Activated CD4-positive, alpha-beta T cell treated with anti-CD3 and anti-CD28 coated beads for 36 hours (primary cell): ENCODE measurements around the gene TCF7L2. TPM values are rescaled to one million over a fixed set of nuclear protein-coding genes. Genes with fewer than 3 reads are reported as not detected.
"Not testable (repeated sequence)": the region's sequence is repeated elsewhere in the genome, so short reads cannot be mapped to it uniquely, and the experiment has no call there.

Experiments
- ATAC-seq: fragments of 200-7000 bp; cut with Tn5 transposase; one replicate; pipeline ENCODE4 v1.10.0; 2021; ENCODE audit warnings: mild to moderate bottlenecking, moderate library complexity
- CTCF ChIA-PET: fragments of 350-600 bp; sonication (Branson Sonifier 250); formaldehyde crosslinking; loops from one replicate; lab custom pipeline; 2021; ENCODE audit warnings: antibody characterized with exemption; lab: Charles Lee
- POLR2A ChIA-PET: fragments of 350-600 bp; sonication (Branson Sonifier 250); formaldehyde crosslinking; loops from one replicate; lab custom pipeline; 2021; ENCODE audit warnings: antibody characterized with exemption, inconsistent platforms; lab: Charles Lee
- DNase-seq: peaks from one replicate; pipeline ENCODE4 v3.0.0-alpha.2; 2020
- H3K27ac Mint-ChIP-seq: one replicate; pipeline ENCODE4 v1.8.0; 2021; ENCODE audit warnings: mixed read lengths
- H3K27me3 Mint-ChIP-seq: one replicate; pipeline ENCODE4 v1.8.0; 2021; ENCODE audit warnings: mixed read lengths
- H3K36me3 Mint-ChIP-seq: one replicate; pipeline ENCODE4 v1.8.0; 2021; ENCODE audit warnings: low read depth, mixed read lengths
- H3K4me1 Mint-ChIP-seq: one replicate; pipeline ENCODE4 v1.8.0; 2021; ENCODE audit warnings: mixed read lengths
- H3K4me3 Mint-ChIP-seq: one replicate; pipeline ENCODE4 v1.8.0; 2021; ENCODE audit warnings: mild to moderate bottlenecking, moderate library complexity, mixed read lengths
- H3K9me3 Mint-ChIP-seq: one replicate; pipeline ENCODE4 v1.8.0; 2021; ENCODE audit warnings: low read depth, mixed read lengths
- intact Hi-C, 2 experiments: fragments of 100-400 bp; cut with DNase I in 1 of 2; cut with micrococcal nuclease in 1 of 2; formaldehyde crosslinking; loops; one replicate each; pipeline versions ENCODE4 v1.14.2 to v1.15.1; 2022 to 2024; cut with DNase I, micrococcal nuclease
- total RNA-seq, 2 experiments: library from RNA; stranded (reverse); gene quantifications; one replicate each; pipeline ENCODE4 v1.2.3, GENCODE V29; 2021

Gene TCF7L2
- total RNA-seq, 2 experiments from 2014 or later: 0.87 to 1.7 TPM

GRCh38 chr10:113061557-113061956 is 111.5 kb downstream of the TCF7L2 start:
- H3K9me3 Mint-ChIP-seq: no peaks in the 10 kb centered on the region
- H3K36me3 Mint-ChIP-seq: no peaks in the 10 kb centered on the region
- ChIA-PET POLR2A (no interaction called here), CTCF (no interaction called here)
- intact Hi-C loops: no loop called here
- no peaks in the 10 kb centered on the region for H3K4me1 Mint-ChIP-seq
- peaks cover 2% of the 10 kb centered on the region for H3K27me3 Mint-ChIP-seq
- ATAC-seq: no peak
- DNase-seq: no peak
- no peak overlapping the region for H3K4me3 Mint-ChIP-seq
- H3K27ac Mint-ChIP-seq: no peak overlapping the region

- no peak overlapping the region for H3K27ac Mint-ChIP-seq
These were observed 113.3 kb downstream of the TCF7L2 start for GRCh38 chr10:113063043-113063967.

DNA sequence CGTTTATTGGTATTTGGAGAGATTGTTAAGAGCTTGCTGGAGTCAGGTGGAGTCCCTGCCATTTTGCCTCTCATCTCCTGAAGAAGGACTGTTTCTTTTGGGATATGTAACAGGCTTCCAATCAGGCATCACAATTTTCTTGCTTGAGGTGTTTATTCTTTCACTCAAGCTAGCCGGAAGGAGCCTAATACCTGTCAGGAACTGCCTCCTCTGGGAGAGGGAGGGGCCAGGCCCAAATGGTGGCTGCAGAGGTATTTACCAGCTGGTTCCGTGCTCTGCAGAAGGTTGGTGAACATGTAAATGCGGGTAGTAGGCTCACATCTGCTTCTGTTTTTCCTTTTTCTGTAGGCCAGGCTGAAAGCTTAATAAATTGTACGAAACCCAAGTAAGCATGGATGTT is 114.0 kb downstream of the TCF7L2 start:
- DNase-seq (no peak), ATAC-seq (no peak)
- H3K4me3 Mint-ChIP-seq: no peak overlapping the region
- H3K27ac Mint-ChIP-seq: no peak overlapping the region
- intact Hi-C loops: no loop called here
- no peaks in the 10 kb centered on the region for H3K36me3 Mint-ChIP-seq
- peaks cover 2% of the 10 kb centered on the region for H3K27me3 Mint-ChIP-seq
- CTCF ChIA-PET: no interaction called here
- no peaks in the 10 kb centered on the region for H3K4me1 Mint-ChIP-seq
- no peaks in the 10 kb centered on the region for H3K9me3 Mint-ChIP-seq
- POLR2A ChIA-PET: no interaction called here

More at GRCh38 chr10:113063043-113063967, 113.3 kb downstream of the TCF7L2 start:
- no peak overlapping the region for H3K4me3 Mint-ChIP-seq
- CTCF ChIA-PET: no interaction called here
- POLR2A ChIA-PET: no interaction called here
- no peaks in the 10 kb centered on the region for H3K36me3 Mint-ChIP-seq
- no peaks in the 10 kb centered on the region for H3K9me3 Mint-ChIP-seq
- no peaks in the 10 kb centered on the region for H3K4me1 Mint-ChIP-seq
- intact Hi-C loops: no loop called here
- peaks cover 2% of the 10 kb centered on the region for H3K27me3 Mint-ChIP-seq
- ATAC-seq (no peak), DNase-seq (no peak)

- CTCF ChIA-PET: interaction anchor here (0.6 to 0.7 kb wide), 3 partner anchors 335 to 1333 kb away, joined by 3 to 4 read pairs (median 3); no protein-coding TSS in a partner anchor
- H3K27ac Mint-ChIP-seq, H3K4me3 Mint-ChIP-seq, ATAC-seq, POLR2A ChIA-PET, H3K4me1 Mint-ChIP-seq, H3K27me3 Mint-ChIP-seq, intact Hi-C loops, H3K36me3 Mint-ChIP-seq, H3K9me3 Mint-ChIP-seq, DNase-seq: not testable (repeated sequence)
These were observed 116.1 kb downstream of the TCF7L2 start for GRCh38 chr10:113066120-113066519.

- Mint-ChIP-seq H3K27me3 (no peaks in the 10 kb centered on the region), H3K4me3 (no peak overlapping the region), H3K27ac (no peak overlapping the region), H3K9me3 (no peaks in the 10 kb centered on the region), H3K36me3 (no peaks in the 10 kb centered on the region), H3K4me1 (no peaks in the 10 kb centered on the region)
- DNase-seq (no peak), ATAC-seq (no peak)
- ChIA-PET POLR2A (no interaction called here), CTCF (interaction anchor here (0.7 to 0.8 kb wide), 3 partner anchors 14 to 1333 kb away, joined by 3 to 4 read pairs (median 3); no protein-coding TSS in a partner anchor)
- intact Hi-C loops: no loop called here
These were observed 116.7 kb downstream of the TCF7L2 start for GRCh38 chr10:113066561-113067312.

- no peaks in the 10 kb centered on the region for H3K27me3 Mint-ChIP-seq
- ChIA-PET CTCF (interaction anchor here (0.8 kb wide), 1 partner anchor 15 kb away, joined by 3 read pairs; no protein-coding TSS in a partner anchor), POLR2A (no interaction called here)
- H3K9me3 Mint-ChIP-seq: no peaks in the 10 kb centered on the region
- no peaks in the 10 kb centered on the region for H3K4me1 Mint-ChIP-seq
- no peak overlapping the region for H3K27ac Mint-ChIP-seq
- no peaks in the 10 kb centered on the region for H3K36me3 Mint-ChIP-seq
- no peak overlapping the region for H3K4me3 Mint-ChIP-seq
- no peak for DNase-seq
- intact Hi-C loops: no loop called here
- ATAC-seq: no peak
These were observed 117.5 kb downstream of the TCF7L2 start for GRCh38 chr10:113067501-113067900.

GRCh38 chr10:113068178-113068890 is 118.3 kb downstream of the TCF7L2 start:
- Mint-ChIP-seq H3K27ac (no peak overlapping the region), H3K36me3 (no peaks in the 10 kb centered on the region), H3K27me3 (no peaks in the 10 kb centered on the region), H3K4me1 (no peaks in the 10 kb centered on the region), H3K4me3 (no peak overlapping the region), H3K9me3 (no peaks in the 10 kb centered on the region)
- ATAC-seq (no peak), DNase-seq (no peak)
- intact Hi-C loops: no loop called here
- ChIA-PET POLR2A (no interaction called here), CTCF (no interaction called here)

DNA sequence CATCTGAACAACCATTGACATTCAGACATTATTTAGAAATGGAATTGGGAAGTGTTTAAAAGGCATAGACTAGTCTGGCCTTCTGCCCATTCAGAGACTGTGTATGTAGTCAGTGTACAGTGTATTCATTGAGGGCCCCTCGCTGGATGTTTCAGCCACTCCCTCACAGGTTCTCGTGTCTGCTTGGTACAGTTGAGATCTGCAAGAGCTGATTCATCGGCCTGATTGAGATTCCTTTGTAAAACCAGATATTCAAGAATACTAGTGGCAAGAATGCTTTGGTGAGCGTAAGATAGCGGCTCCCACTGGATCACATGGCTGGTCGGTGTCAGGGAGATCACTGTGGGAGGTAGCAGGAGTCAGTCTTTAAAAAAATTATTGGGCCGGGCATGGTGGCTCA is 119.5 kb downstream of the TCF7L2 start:
- intact Hi-C loops: no loop called here
- H3K4me3 Mint-ChIP-seq: no peak overlapping the region
- no peaks in the 10 kb centered on the region for H3K9me3 Mint-ChIP-seq
- POLR2A ChIA-PET: no interaction called here
- no peaks in the 10 kb centered on the region for H3K4me1 Mint-ChIP-seq
- H3K27me3 Mint-ChIP-seq: no peaks in the 10 kb centered on the region
- ATAC-seq (no peak), DNase-seq (no peak)
- no peak overlapping the region for H3K27ac Mint-ChIP-seq
- H3K36me3 Mint-ChIP-seq: no peaks in the 10 kb centered on the region
- CTCF ChIA-PET: no interaction called here

- ChIA-PET CTCF (no interaction called here), POLR2A (no interaction called here)
- no peak overlapping the region for H3K4me3 Mint-ChIP-seq
- no peak for ATAC-seq
- no peaks in the 10 kb centered on the region for H3K4me1 Mint-ChIP-seq
- intact Hi-C loops: no loop called here
- no peaks in the 10 kb centered on the region for H3K9me3 Mint-ChIP-seq
- no peaks in the 10 kb centered on the region for H3K36me3 Mint-ChIP-seq
- H3K27ac Mint-ChIP-seq: no peak overlapping the region
- DNase-seq: no peak
- H3K27me3 Mint-ChIP-seq: no peaks in the 10 kb centered on the region
These were observed 121.4 kb downstream of the TCF7L2 start for GRCh38 chr10:113071446-113071845.

GRCh38 chr10:113073549-113074189 is 123.6 kb downstream of the TCF7L2 start:
- H3K4me1 Mint-ChIP-seq: no peaks in the 10 kb centered on the region
- ChIA-PET CTCF (interaction anchor here (0.6 kb wide), 1 partner anchor 424 kb away, joined by 3 read pairs; no protein-coding TSS in a partner anchor), POLR2A (no interaction called here)
- intact Hi-C loops: no loop called here
- H3K9me3 Mint-ChIP-seq: no peaks in the 10 kb centered on the region
- no peaks in the 10 kb centered on the region for H3K36me3 Mint-ChIP-seq
- no peak for DNase-seq
- H3K27me3 Mint-ChIP-seq: no peaks in the 10 kb centered on the region
- ATAC-seq: no peak
- H3K27ac Mint-ChIP-seq: no peak overlapping the region
- H3K4me3 Mint-ChIP-seq: no peak overlapping the region

DNA sequence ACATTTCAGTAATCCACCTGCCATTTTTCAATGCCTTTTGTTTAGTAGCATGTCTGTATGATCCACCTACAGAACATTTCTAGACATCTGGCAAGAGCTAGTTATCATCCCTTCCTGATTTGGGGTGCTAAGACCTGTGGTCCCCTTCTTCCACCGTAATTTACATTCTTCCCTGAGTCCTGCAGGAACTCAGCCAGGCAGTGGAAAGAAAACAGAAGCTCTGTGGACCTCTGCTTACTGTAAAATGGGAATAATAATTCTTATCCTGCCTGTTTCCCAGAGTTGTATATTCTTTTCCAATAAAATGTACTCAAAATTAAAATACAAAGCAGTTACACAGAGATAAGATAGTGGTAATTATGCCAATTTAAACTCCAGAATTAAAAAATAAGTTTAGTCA is 126.9 kb downstream of the TCF7L2 start:
- Mint-ChIP-seq H3K4me3 (no peak overlapping the region), H3K27me3 (no peaks in the 10 kb centered on the region), H3K4me1 (no peaks in the 10 kb centered on the region), H3K36me3 (no peaks in the 10 kb centered on the region), H3K9me3 (no peaks in the 10 kb centered on the region), H3K27ac (no peak overlapping the region)
- CTCF ChIA-PET: interaction anchor here (0.8 kb wide), 1 partner anchor 24 kb away, joined by 3 read pairs; no protein-coding TSS in a partner anchor
- DNase-seq (no peak), ATAC-seq (no peak)
- POLR2A ChIA-PET: no interaction called here
- intact Hi-C loops: no loop called here
